Lung (tissue), 12 donors: ENCODE measurements around the gene LARGE1. TPM values are rescaled to one million over a fixed set of nuclear protein-coding genes. Genes with fewer than 3 reads are reported as not detected.

Source experiments
- ATAC-seq: fragments of 200-7000 bp; cut with Tn5 transposase; one replicate; pipeline ENCODE4 v1.9.1; 2020; ENCODE audit warnings: moderate number of reproducible peaks; ENCODE audit not compliant: insufficient read depth, low FRiP score
- DNase-seq, 3 donors: peaks; one replicate each; pipeline ENCODE4 v3.0.0-alpha.2; 2013 to 2017
- H3K27ac ChIP-seq, 2 donors: one replicate each; pipeline ENCODE4 v1.5.1; 2013; ENCODE audit warnings: mild to moderate bottlenecking in 2 of 2, moderate library complexity in 2 of 2, control low read depth in 1 of 2, inconsistent platforms in 1 of 2, low read depth in 1 of 2, low read length in 1 of 2
- H3K27me3 ChIP-seq, 3 donors: one replicate each; pipeline ENCODE4 v1.5.1; 2013; ENCODE audit warnings: low read length in 2 of 3; ENCODE audit not compliant: control insufficient read depth in 3 of 3, insufficient read depth in 3 of 3
- H3K36me3 ChIP-seq, 4 donors: one replicate each; pipeline ENCODE4 v1.5.1; 2013; ENCODE audit warnings: low read length in 4 of 4, mild to moderate bottlenecking in 1 of 4, moderate library complexity in 1 of 4; ENCODE audit not compliant: control insufficient read depth in 4 of 4, insufficient read depth in 4 of 4
- H3K4me1 ChIP-seq, 5 donors: one replicate each; pipeline ENCODE4 v1.5.1; 2013; ENCODE audit warnings: low read length in 5 of 5, mild to moderate bottlenecking in 2 of 5, moderate library complexity in 1 of 5; ENCODE audit not compliant: control insufficient read depth in 5 of 5, insufficient read depth in 5 of 5
- H3K4me3 ChIP-seq: one replicate; pipeline ENCODE4 v1.5.1; 2013; ENCODE audit warnings: mild to moderate bottlenecking, control low read depth, moderate library complexity
- H3K9ac ChIP-seq, 2 donors: one replicate each; pipeline ENCODE4 v1.5.1; 2013; ENCODE audit warnings: low read length in 2 of 2, control low read depth in 1 of 2; ENCODE audit not compliant: insufficient read depth in 1 of 2
- H3K9me3 ChIP-seq, 4 donors: one replicate each; pipeline ENCODE4 v1.5.1; 2013; ENCODE audit warnings: low read length in 3 of 4, mild to moderate bottlenecking in 1 of 4, moderate library complexity in 1 of 4; ENCODE audit not compliant: control insufficient read depth in 4 of 4, insufficient read depth in 3 of 4
- WGBS, 2 donors: extraction: QIAGEN DNeasy Blood & Tissue Kit; methylation state at CpG; one replicate each; pipeline ENCODE4 v1.1.7; 2013; 5-methylcytosine and 5-hydroxymethylcytosine counted together
- polyA plus RNA-seq, 2 donors: library from polyadenylated mRNA; stranded (reverse); fragments of 200-250 nt; gene quantifications; one replicate each; pipeline ENCODE4 v1.2.1, GENCODE V29; 2013
- total RNA-seq, 2 donors: library from RNA; depleted of rRNA in 1 of 2; stranded (reverse); fragments of >200 nt in 1 of 2; gene quantifications; one replicate each; pipeline ENCODE4 v1.2.1, GENCODE V29; 2014 to 2021
- TF ChIP-seq, protein P1 (sequence below): IDR thresholded peaks from 2 replicates; pipeline ENCODE4 v1.5.1; 2012; ENCODE audit warnings: mild to moderate bottlenecking; ENCODE audit errors: control extremely low read depth, extremely low read depth
- donor health status: control.
- donor health status: control.
- donor health status: Bipolar disorder and iron deficiency.
- donor health status: healthy.
- donor health status: DM: yes; HTN: yes; CAD: no.

LARGE1 gene
- total and polyA plus RNA-seq, 4 donors, result 2.9 to 41.1 (median 15.4) TPM

GRCh38 chr22:33247758-33248157 is 672.5 kb downstream of the LARGE1 start:
- no peak overlapping the region for H3K4me3 ChIP-seq
- ATAC-seq (no peak), DNase-seq (no peak)
- no peak overlapping the region for H3K9ac ChIP-seq
- no peaks in the 10 kb centered on the region for H3K4me1 ChIP-seq
- TF ChIP-seq, protein P1, sequence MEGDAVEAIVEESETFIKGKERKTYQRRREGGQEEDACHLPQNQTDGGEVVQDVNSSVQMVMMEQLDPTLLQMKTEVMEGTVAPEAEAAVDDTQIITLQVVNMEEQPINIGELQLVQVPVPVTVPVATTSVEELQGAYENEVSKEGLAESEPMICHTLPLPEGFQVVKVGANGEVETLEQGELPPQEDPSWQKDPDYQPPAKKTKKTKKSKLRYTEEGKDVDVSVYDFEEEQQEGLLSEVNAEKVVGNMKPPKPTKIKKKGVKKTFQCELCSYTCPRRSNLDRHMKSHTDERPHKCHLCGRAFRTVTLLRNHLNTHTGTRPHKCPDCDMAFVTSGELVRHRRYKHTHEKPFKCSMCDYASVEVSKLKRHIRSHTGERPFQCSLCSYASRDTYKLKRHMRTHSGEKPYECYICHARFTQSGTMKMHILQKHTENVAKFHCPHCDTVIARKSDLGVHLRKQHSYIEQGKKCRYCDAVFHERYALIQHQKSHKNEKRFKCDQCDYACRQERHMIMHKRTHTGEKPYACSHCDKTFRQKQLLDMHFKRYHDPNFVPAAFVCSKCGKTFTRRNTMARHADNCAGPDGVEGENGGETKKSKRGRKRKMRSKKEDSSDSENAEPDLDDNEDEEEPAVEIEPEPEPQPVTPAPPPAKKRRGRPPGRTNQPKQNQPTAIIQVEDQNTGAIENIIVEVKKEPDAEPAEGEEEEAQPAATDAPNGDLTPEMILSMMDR, result no peak
- H3K27ac ChIP-seq, result no peak overlapping the region
- no peaks in the 10 kb centered on the region for H3K27me3 ChIP-seq
- H3K9me3 ChIP-seq, result peaks cover 0 to 7% (median 0%) of the 10 kb centered on the region in 4 donors
- WGBS, 2 donors, result 81 to 91% methylated on average over 2 of the region's 2 CpGs
- no peaks in the 10 kb centered on the region for H3K36me3 ChIP-seq

DNA sequence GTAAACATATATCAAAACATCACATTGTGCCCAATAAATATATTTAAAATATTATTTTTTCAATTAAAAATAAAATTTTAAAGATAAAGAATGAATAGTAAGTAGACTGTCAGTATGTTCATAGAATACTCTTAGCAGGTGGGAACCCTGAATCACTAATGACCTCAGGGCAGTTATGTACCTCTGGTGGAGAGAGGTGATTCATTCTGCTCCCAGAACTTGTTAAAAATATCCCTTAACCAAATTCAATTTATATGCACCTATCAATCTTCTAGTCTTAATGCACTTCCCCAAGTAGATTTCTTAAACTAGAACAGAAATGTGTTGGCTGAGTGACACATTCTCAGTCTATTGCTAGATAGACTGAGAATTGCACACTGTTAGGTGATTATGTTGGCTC is 678.2 kb downstream of the LARGE1 start:
- Histone ChIP-seq H3K27ac (no peak overlapping the region), H3K4me1 (no peaks in the 10 kb centered on the region), H3K9me3 (peaks cover 0 to 7% (median 0%) of the 10 kb centered on the region in 4 donors), H3K27me3 (peaks cover 0 to 4% (median 0%) of the 10 kb centered on the region in 3 donors), H3K36me3 (no peaks in the 10 kb centered on the region), H3K4me3 (no peak overlapping the region), H3K9ac (no peak overlapping the region)
- no peak for DNase-seq
- ATAC-seq, result no peak
- TF ChIP-seq, protein P1, result no peak

DNA sequence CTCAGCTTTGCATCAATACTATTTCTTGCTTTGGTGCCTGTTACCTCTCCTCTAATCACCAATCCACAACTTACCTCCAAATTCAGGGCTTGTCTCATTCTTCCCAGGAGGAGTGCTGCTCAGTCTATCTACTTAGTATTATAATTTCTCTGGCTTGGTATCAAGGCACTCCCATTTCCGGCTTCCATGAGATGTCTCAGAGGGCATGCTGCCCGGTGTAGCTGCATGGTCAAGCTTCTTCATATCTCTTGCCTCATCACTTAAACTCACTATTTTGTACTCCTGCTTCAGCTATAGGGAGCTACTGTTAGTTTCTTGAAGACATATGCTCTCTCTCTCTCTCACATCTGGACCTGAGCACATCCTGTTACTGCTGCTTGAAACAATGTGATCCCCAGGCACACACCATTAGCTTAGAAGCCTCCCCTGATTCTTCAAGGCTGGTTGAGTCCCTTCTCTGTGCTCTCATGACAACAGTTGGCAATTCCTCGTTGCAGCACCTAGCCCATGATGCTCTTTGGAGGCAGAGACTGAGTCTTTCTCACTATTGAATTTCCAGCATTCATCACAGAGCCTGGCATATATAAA is 679.3 kb downstream of the LARGE1 start:
- peaks cover 0 to 7% (median 0%) of the 10 kb centered on the region in 4 donors for H3K9me3 ChIP-seq
- peaks cover 0 to 4% (median 0%) of the 10 kb centered on the region in 3 donors for H3K27me3 ChIP-seq
- H3K27ac ChIP-seq, result no peak overlapping the region
- H3K36me3 ChIP-seq, result no peaks in the 10 kb centered on the region
- H3K9ac ChIP-seq, result no peak overlapping the region
- 71 to 78% methylated on average over 3 of the region's 3 CpGs for WGBS, 2 donors
- no peak for ATAC-seq
- DNase-seq, result no peak
- TF ChIP-seq, protein P1, result no peak
- H3K4me1 ChIP-seq, result no peaks in the 10 kb centered on the region
- no peak overlapping the region for H3K4me3 ChIP-seq

DNA sequence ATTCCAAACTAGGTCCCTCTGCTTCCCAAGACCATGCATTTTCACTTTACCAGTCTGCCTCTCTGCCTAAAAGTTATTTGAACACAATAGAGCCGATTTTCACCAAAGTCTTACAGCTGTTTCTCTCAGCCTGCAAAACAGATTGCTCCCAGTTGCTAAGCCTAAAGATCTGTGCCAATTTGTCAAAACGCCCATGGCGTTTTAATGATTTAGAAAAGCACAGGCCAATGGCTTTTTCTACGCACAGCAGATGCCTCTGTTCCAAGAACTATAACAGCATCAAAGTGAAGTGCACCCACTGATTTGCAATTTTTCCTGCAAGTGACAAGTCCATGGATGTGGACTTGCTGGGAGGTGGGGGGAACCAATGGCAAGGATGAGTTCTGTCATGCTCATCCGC is 688.2 kb downstream of the LARGE1 start:
- DNase-seq, result no peak
- peaks cover 0 to 20% (median 2%) of the 10 kb centered on the region in 4 donors for H3K9me3 ChIP-seq

More for the DNA sequence above, 688.2 kb downstream of the LARGE1 start:
- no peak for ATAC-seq
- Histone ChIP-seq H3K9ac (no peak overlapping the region), H3K4me3 (no peak overlapping the region), H3K4me1 (no peaks in the 10 kb centered on the region), H3K36me3 (no peaks in the 10 kb centered on the region), H3K27ac (no peak overlapping the region), H3K27me3 (no peaks in the 10 kb centered on the region)
- TF ChIP-seq, protein P1, result no peak
- WGBS, 2 donors, result 82 to 89% methylated on average over 5 of the region's 5 CpGs
